EH (cell line): ENCODE results near the gene VEGFC.

Experiments
- DNase-seq: peaks from one replicate; pipeline ENCODE4 v3.0.0-alpha.2; 2015; ENCODE audit warnings: low read depth

VEGFC gene

DNA sequence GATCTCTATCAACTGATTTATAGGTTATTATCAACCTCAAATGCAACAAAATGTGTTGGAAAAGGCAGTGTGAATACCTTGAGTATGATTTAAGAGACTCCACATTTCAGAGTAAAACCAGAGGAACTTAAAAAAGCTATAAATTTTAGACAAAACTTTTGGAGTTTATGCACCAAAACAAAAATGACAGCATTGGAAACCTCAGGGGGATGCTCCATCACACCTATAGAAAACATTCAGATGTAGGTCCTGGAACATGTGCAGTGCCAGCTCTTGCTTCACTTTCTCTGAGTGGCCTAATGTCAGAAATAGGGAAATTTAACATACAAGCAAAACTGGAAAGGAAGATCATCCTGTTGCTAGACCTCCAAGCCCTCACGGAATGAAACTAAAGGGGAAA lies 5.8 kb upstream of the VEGFC start:
- DNase-seq, result no peak

DNA sequence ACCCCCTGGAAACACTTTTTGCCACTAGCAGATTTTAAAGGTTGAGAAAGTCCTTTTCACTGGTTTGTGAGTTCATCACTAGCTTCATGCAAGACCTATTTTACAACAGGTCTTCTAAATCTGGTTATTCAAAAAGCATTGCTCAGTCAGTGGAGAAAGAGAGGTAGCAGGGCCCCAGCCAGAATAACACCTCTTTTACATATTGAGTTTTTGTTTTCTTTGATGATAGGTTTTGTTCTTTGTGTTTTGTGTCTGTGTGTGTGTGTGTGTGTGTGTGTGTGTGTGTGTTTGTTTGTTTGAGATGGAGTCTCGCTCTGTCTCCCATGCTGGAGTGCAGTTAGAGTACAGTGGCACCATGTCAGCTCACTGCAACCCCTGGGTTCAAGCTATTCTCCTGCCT lies 2.7 kb upstream of the VEGFC start:
- DNase-seq, result no peak

DNA sequence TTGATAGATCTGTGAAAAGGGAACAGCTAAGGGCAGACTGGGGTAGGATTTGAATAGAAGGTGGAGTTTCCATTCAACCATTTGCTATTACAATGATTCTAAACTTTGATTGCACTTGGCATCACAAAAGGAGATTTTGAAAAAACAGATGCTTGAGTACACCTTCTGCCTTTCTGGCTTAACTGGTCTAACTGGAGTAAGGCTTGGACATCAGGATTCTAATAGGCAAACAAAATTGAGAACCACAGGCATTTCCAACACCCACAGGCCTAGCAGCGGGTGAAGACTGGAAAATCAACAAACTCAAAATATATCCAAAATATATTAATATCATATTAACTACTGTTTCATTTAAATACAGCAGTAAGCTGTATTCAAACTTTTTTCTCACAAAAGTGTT lies 1.9 kb upstream of the VEGFC start:
- no peak for DNase-seq

DNA sequence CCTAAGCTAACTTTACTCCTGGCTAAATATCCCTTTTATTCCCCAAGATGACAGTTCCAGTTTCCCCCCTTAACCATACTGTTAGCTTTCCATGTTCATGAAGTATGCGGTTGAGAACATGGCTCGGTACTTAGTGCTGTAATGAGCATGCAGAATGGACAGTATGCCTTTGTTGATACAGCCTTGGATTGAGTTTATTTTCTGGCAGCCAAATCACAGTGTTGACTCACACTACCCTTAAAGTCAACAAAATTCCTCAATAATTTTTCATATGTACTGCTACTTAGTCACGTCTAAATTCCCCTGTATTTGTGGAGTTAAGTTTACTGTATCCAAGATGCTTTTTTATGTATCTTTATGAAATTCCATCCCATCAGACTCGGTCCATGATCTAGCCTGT lies 1.4 kb upstream of the VEGFC start:
- DNase-seq, result peak; percentile 96

DNA sequence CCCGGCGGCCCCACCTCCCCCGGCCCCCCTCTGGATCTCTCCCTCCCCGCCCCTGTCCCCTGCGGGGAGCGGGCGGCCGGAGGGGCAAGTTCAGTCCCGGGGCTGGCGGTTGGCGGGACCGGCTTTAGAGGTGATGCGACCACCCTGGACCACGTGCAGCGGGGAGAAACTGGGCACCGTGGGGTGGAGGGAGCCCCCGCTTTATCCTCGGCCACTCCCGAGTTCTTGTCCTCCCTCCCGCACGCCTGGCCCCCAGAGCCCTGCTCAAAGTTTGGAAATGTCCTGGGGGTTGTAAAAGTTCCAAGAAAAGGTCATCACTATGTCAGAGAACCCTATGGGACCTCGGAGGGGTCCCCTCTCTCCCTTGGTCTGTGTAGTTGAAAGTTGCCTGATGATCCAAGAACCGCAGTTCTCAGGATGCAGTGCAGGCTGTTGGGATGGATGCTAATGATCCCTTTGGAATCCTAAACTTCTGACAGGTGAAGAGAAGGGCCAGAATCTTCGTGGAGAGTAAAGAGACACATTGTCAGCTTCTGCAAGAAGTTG lies 411 bp upstream of the VEGFC start:
- DNase-seq, result no peak

DNA sequence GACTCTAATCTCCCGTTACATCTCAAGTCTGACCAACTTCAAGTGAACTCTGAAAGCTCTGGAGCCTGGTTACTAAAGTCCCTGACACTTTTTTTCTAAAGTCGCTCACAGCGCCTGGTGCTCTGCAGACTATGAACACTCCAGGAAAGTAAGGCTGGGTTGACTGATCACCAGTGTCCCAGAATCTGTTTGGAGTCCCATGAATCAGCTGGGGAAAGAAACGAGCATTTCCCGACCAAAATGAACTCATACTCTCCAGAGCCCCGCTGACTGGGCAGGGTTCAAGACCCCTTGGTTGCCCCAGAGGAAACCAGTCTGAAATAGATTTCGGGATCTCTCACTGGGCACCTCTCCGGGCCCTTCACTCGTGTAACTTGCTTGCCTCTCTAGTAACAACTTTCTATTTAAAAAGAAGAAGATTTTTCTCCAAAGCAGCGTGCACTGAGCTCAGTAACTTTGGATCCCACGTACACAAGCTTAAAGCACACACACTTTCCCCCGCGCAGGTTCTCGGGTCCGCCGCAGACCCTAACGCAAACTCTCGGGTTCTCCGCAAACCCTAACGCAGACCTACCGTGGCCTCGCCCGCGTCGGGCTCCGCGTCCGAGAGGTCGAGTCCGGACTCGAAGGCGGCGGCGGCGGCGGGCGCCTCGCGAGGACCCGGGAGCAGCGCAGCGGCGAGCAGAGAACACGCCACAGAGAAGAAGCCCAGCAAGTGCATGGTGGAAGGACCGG lies 964 bp downstream of the VEGFC start:
- DNase-seq, result peak; percentile 68

DNA sequence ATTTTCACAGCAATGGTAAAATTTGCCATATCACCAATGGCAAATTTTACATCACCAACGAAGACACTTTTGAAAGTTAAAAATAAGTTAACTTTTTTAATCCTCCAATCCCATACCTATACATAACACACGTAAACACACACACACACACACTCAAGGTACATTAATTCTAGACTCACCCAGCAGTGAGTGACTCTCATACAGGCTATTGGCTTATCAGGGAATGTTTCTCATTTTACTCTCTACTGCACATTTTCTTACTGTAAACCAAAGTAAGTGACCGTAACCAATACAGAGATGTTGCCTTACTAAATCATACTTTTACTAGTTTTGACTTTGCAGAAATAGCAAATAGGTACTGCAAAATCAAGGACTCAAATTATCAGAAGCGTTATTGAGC lies 2.3 kb downstream of the VEGFC start:
- no peak for DNase-seq

DNA sequence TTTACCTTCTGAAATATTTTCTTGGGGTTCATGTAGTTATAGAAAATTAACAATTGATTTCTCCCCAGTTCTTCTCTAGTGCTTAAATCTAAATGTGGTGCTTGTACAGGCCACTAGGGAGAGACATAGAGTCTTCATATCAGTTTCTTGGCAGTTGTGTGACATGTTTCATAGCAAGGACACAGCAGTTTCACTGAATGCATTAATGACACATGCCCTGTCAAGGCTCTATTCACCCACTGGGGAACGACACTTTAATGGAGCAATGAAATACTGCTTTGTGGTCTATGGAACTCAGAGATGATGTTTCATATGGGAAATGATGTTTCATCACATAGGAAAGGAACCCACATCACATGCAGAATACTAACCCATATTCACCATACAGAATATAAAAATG lies 2.8 kb downstream of the VEGFC start:
- DNase-seq, result peak; percentile 93

DNA sequence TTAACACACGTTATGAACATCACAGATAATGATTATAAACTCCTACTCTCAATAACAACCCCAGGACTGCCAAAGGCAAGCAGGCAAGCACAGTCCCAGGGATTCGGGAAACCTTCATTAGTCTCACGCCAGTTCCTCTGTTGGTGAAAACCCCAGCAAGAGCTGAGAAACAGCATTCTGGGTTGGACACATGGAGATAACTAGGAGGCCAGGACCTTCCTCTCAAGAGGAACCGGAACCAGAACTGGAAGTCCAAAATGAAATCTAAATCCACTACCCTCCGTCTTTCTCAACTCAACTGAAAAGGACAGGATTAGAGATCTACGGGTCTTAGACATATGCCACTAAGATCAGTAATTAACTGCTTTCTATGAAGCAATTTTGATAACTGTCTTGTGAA lies 3.8 kb downstream of the VEGFC start:
- peak; percentile 40 for DNase-seq

DNA sequence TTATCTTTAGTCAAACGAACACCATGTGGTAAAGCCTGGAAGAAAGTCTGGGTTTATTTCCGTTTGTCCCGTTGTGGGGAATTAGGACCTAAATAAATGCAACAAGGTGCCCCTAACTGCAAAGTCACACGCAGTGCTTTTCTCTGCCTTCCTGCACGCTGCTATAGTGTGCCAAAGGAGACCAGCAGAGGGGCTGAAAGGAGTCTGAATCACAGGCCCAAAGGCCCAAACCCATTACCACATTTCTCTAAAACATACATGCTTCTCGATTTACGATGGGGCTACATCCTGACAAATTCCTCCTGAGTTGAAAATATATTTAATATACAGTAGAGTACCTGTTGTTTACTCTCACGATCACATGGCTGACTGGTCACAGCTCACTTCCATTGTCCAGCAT lies 4.5 kb downstream of the VEGFC start:
- DNase-seq, result peak; percentile 35

DNA sequence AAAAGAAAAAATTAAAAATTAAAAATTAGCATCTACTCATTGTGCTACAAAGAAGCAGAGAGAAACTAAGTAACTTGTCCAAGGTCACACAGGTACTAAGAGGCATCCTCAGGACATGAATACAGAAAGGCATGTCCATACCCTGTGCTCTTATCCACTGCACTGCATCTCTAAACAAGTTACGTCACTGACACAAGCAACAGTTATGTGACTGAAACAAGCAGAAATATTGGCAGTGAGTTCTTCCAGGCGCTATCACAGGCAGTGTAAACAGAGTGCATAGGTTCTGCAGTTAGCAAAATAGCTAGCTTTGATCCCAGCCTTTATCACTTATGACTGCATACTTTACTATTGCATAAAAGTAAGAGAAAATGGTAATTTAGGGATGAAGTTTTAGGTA lies 7.9 kb downstream of the VEGFC start:
- no peak for DNase-seq

DNA sequence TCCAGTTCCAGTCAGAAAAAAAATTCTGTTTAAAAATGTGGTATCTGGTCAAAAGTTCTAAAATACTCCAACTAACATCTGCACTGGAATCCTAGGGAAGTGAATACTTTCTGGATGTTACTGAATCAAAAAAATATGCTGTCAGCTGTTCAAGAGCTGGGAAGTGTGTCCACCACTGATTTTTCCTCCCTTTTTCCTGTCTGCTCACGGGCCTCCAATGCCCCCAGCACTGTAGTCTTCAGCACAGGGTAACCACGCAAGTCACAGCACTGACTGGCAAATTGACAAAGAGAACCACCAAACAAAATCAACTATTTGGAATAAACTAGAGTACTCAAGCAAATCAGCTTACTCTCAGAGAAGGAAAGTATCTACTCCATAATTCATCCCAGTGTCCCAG lies 9.9 kb downstream of the VEGFC start:
- DNase-seq, result peak; percentile 81

DNA sequence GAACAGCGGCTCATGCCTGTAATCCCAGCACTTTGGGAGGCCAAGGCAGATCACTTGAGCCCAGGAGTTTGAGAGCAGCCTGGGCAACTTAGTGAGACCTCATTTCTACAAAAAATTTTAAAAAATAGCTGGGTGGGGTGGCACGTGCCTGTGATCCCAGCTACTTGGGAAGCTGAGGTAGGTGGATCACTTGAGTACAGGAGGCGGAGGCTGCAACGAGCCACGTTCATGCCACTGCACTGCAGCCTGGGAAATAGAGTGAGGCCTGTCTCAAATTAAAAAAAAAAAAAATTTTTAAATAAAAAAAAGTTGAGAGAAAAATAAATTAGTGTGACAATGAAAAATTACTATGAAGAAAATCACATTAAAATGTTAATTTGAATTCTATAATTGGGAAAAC lies 10.5 kb downstream of the VEGFC start:
- no peak for DNase-seq

DNA sequence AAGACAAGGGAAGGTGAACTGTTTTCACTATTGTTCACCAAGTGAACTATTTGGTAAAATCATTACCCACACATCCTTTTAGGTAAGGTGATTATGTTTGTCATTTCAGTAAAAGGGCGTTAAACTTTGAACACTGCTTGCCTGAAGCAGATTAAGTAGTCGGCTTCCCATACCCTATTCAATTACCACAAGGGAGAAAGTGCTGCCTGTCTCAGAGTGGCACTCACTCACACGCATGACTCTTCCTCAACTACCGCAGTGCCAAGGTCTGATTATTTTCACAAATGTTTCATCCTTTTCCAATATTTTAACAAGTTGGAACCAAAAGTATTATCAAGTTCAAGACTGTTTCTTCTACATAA lies 11.0 kb downstream of the VEGFC start:
- no peak for DNase-seq

DNA sequence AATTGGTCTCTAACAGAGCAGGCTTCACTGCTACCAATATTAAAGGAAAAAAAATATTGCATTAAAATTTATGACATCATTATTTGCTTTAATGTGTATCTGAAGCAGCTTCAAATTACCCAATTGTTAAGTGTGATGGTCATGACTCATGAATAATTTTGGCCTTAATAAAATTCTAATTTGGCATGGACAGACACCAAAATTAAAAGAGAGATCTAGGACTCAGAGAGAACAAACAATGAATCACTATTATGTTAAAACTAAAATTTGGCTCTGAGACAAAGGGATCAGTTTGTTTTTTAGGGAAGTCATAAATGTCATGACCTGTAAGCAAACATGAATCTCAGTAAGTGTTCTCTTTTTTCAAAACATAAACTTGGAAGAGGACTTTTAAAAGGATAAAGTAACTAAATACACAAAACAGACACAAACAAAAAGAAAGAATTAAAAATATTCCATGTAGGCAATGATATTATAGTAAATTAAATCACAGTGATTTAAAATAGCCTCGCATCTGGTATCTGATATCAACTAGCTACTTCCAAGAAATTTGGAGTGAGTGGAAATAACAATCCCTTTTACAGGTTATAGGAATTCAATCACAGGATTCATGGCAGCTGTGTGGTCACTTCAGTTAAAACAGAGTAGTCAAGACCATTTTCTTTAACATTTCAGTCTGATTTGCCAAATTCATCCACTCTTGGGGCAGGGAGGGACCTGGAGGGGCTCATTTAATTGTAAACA lies 11.6 kb downstream of the VEGFC start:
- DNase-seq, result peak; percentile 73

DNA sequence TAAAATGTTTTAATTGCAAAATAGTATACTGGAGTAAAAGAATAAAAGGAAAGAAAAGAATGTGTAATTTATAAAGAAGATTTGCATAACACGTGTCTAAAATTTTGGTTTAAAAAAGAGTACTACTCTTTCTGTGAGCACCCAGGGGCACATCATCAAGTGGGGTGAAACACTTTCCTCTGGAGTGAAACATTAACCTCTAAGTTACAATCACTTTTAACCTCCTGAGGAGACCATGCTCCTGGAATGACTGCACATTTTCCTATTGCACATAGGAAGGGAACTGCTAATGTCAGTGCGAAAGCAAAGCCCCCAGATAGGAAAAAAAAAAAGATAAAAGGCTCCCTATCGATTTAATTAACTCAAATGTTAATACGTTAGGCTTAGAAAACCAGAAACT lies 13.3 kb downstream of the VEGFC start:
- DNase-seq, result no peak

DNA sequence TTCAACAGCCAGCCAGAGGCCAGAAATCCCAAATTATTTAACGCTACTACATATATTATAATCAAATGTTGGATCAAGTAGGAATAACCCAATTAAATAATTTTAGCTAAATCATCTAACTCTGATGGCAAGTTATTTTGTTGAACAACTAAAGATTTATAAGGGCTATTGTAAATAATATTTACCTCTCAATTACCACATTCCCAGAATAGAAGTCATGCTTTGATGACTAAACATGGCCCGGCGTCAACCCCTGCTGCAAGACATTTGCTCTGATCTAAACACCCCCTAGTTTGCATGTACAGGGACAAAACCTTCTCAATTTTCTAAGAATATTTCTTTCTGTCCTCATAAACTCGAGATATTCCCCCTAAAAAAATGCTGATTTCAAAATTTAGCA lies 14.2 kb downstream of the VEGFC start:
- DNase-seq, result peak; percentile 81

DNA sequence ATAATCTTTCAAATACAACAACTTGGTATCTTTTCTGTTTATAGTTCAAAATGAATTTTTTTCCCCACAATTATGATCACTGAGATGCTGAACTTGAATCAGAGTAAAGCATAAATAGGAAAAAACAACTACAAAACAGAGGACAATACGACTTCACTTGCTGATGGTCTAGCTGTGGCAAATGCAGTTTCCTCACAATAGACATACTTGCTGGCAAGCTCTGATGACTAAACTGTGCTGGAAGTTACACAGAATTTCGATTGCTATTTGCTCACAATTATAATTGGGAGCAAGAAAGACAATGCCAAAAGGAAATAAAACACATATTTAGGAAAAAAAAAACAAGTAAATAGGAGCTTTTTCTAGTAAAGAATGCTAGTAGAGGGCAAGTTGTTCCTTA lies 14.7 kb downstream of the VEGFC start:
- DNase-seq, result peak; percentile 81

DNA sequence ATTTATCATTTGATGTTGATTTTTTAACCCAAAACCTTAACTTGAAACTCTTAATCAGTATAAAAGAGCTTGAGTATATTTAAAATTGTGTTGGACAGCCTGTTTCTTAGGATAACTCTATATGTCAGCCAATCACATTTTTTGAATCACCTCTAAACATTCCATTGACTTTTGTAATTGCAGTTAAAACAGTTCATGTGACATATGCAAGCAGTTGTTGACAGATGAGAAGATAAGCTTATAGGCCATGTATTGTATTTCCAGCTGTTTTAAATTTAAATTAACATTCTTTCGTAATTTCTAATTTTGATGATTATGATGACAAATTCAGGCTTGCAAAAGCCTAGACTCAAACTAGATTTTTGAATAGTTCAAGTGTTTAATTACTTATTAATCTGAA lies 17.4 kb downstream of the VEGFC start:
- no peak for DNase-seq

DNA sequence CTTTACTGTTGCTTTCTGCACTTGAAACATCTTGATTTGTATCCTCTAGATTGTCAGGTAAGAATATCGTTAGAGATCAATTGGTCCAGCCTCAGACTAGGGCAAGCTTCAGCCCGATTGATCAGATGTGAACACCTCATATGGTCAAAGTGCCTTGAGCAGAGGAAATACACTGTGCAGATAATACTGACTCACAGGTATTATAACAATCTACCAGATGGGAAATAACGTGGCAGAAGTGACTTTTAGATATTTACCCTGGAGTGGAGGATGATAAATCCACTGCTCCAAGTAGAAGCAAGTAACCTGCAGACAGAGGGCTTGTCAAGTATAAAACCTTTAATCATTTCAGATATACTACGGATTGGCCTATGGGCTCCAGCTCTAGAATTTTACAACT lies 17.9 kb downstream of the VEGFC start:
- DNase-seq, result no peak

DNA sequence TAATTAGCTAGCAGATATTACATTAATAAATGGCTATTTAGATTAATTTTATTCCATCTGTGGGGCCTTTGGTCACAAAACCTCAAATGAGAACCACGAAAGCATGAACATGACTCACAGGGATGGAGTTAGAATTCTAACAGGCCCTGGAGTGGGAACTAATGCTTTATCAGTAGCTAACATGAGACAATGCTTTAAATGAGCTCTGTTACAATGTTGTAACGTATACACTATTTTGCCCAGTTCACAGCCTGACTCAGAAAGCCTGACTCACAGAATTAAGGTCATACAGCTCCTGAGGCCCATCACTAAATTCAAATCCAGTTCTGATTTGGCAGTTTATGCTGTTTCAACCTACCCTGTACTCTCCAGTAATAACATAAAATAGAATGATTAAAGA lies 23.2 kb downstream of the VEGFC start:
- DNase-seq, result peak; percentile 96

DNA sequence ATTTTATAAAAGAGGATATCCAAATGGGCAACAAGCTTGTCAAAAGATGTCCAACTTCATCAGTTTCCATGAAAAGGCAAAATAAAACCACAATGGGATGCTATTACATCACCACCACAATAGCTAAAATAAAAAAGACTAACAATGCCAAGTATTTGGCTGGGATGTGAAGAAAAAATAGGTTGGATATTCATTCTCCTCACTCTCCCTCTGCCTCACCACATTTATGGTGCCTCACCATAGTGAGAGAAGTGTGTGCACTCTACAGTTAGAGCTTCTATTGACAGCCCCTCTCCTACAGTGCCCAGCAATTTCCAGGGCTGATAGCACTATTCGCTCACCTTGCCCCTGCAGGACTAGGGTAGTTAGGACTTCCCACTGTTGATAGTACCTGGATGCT lies 25.5 kb downstream of the VEGFC start:
- peak; percentile 80 for DNase-seq

DNA sequence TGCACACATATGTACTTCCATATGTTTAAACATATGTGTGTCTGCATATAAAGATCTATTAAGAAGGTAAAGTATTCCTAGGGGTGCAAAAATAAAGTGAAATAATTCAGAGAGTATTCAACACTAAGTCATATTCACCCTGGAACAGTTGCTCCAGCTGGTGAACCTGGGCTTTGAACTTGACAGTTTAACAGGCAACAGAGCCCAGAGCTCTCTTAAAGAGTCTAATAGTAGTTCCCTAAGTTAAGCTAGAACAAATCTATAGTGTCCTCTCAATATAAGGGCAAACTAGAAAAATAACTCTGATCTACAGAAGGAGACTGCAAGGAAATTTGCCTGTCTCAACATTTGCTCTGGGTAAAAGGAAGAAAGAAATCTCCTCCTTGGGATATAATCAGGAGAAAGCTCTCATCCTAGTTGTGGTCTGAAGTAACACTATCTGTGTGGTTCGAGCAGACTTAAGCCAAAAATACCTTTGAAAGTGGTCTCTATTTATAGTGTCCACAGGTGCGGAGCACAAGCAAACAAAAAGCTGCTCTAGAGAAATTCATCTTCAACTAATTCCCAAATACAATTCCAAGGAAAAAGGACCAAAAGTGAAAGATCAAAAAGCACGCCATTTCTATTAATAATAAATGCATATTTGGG lies 29.9 kb downstream of the VEGFC start:
- no peak for DNase-seq
